ENCODE data around the gene SUN5.

DNA sequence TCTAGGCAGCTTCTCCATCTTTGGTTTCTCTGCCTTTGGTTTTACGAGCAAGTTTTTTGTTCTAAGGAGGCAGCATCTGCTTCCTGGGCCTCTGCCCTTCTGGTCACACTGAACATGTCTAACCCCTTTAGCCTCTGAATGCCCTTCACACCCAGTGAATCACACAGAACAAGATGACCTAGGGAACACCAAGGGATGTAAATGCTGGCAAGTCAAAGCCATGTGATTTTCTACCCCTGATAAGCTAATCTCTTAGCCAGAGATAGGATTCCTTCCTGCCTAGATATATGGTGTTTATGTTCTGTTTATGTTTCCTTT, 20.0 kb upstream of the SUN5 start:
- TF ChIP-seq CTCF (IDR thresholded peaks at IDR 0.05), result no peak
- TF ChIP-seq POLR2A (IDR thresholded peaks at IDR 0.05), result no peak

Data from testis (tissue), 2 donors.